ENCODE data around the gene NAB2.

Gene NAB2

DNA sequence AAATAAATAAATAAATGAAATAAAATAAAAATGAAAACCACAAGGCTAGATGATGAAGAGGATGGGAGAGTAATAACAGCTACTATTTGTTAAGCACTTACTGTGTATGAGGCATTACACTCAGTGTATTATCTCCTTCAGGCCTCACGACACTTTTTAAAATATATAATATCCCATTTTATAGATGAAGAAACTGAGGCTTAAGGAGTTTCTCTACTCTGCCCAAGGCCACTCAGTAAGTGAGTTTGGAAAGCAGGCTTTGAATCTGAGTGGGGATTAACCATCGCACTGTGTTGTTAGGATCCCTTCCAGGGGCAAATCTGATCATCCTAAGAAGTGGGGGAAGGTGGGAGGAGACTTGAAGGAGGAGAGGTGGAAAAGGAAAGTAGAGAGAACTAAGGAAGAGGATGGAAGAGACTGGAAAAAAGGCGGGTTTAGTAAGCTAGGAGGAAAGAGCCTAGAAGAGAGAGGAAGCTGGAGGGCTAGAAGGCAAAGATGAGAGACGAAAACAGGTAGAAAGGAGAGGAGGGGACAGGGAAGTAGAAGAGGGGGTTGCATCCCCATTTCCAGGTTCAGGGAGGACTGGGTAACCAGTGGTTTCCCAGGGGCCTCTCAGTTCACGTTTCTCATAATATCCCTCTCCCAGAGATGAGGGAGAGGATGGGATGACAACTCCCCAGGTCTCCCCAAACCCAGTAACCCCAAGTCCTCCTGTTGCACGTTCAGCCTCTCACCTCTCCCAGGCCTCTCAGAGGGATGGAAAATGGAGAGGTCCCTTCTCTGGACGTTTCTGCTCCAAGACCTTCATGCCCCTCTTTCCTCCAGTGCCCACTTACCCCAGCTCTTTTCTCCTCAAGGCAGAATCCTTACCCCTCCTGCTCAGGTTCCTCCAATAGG is 20.5 kb downstream of the NAB2 start:
- DNase-seq (ENCODE audit: low read depth): no peak
- peak overlapping the region; percentile 98 for H3K4me3 ChIP-seq (ENCODE audit: low read depth, low read length)
- TF ChIP-seq, protein P1, sequence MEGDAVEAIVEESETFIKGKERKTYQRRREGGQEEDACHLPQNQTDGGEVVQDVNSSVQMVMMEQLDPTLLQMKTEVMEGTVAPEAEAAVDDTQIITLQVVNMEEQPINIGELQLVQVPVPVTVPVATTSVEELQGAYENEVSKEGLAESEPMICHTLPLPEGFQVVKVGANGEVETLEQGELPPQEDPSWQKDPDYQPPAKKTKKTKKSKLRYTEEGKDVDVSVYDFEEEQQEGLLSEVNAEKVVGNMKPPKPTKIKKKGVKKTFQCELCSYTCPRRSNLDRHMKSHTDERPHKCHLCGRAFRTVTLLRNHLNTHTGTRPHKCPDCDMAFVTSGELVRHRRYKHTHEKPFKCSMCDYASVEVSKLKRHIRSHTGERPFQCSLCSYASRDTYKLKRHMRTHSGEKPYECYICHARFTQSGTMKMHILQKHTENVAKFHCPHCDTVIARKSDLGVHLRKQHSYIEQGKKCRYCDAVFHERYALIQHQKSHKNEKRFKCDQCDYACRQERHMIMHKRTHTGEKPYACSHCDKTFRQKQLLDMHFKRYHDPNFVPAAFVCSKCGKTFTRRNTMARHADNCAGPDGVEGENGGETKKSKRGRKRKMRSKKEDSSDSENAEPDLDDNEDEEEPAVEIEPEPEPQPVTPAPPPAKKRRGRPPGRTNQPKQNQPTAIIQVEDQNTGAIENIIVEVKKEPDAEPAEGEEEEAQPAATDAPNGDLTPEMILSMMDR (IDR thresholded peaks at IDR 0.05; ENCODE audit: low read depth, low read length, missing control alignments): no peak

DNA sequence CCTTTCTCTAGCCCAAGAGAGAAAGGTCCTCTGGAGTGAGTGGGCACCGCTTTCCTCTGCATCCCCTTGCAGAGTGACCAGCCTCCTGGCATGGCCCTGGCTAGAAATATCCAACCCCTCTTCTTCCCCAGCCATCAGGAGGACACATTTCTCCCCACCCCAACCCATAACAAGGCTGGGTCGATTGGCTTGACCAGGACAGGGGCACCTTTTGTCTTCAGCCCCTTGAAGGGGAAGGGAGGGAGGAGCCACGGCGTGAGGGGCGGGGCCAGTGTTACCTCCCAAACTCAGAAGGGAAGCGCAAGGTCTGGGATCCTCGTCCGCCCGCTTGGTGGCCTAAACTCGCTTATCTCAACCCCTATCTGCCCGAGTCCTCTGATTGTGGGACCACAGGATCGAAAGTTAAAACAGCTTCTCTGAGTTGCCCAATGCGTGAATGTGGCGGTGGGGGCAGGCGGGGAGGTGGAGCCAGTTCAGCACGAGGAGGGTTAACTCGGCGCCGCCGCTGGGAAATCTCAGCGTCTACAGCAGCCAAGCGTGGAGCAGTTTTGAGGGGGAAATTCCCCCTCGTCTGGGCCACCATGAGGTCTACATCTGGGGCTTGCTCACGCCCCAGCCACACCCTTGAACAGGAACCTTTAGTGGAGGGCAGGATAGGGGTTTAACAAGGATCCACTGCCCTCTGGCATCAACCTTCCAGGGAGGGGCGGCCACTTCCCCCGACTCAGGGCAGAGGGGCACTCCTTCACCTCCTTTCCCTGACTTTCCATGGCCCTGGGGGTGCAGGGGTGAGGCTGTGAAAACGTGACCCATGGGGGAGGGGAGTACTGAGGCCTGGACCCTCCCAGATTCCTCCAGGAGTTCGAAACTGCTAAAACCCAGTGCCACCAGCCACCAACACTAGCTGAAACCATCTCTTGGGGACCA is 21.5 kb downstream of the NAB2 start:
- TF ChIP-seq, protein P1 (IDR thresholded peaks at IDR 0.05; ENCODE audit: low read depth, low read length, missing control alignments): peak; percentile 11
- H3K4me3 ChIP-seq (ENCODE audit: low read depth, low read length): peak overlapping the region; percentile 98
- DNase-seq (ENCODE audit: low read depth): no peak

DNA sequence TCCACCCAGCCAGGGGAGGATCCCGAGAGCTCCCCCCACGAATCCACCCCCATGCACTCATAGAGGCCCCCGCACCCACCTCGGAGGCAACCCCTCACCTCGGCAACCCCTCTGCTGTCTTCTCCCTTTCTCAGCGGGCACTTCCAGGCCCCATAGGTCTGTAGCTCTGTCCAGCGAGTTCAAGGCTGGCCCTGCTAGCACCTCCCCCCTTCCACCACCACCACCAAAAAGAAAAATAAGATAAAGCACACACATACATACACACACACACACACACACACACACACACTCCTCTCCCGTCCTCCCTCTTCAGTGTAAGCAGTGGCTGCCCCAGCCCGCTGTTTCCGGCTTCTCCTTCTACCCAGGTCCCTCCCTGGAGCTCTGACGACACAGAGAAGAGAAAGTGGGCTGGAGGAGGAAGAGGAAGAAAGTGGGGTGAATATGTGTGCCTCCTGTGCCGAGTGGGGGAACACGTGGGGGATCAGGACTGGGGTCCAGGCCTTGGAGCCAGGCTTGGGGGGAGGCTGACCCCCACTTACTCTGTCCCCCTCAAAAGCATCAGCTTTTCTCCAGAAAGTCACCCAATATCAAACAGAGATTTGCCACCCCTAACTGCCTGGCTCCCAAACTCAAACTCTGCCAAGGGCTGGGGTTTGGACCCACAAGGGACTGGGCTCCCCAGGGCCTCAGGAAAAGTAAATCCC is 22.3 kb downstream of the NAB2 start, which contains the start of gene STAT6:
TSS of gene STAT6 (minus strand) at position 332 of the 704 bp plus-strand sequence. CDS start 3,084 bp downstream, outside the sequence.
- peak; percentile 75 for DNase-seq (ENCODE audit: low read depth)
- TF ChIP-seq, protein P1 (IDR thresholded peaks at IDR 0.05; ENCODE audit: low read depth, low read length, missing control alignments): no peak
- H3K4me3 ChIP-seq (ENCODE audit: low read depth, low read length): peak within 1 kb of the TSS; percentile 98

DNA sequence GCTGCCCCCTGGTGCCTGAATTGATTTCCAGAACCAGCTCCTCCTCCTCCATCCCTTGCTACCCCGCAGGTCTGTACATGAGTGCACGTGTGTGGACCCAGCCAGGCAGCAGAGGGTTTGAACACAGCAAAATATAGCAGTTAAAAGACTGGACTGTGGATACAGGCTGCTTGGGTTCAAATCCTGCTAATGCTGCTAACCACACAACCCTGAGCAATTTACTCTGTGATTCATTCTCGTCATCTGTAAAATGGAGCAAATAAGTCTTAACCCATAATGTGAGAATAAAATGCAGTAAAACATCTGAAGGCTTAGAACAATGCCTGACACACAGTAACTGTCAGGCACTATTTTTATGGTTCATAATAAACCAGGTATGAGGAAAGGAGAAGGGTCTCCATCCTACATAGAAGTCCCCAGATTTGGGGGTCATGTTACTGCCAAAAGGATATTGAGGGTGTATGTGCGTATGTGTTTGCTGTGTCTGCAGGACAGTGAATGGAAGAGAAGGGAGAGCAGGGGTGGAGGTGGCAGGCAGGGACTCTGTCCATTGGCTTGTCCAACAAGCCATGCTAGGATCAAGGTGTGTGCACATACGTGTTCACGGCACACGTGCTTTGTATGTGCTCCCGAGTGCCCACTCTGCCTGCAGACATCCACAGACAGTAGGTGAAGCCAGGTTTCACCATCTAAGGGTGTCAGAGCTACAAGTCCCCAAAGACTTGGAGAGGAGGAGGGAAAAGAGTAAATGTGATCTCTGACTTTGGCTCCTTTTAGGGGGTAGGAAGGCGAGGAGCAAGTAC is 23.8 kb downstream of the NAB2 start:
- TF ChIP-seq, protein P1 (IDR thresholded peaks at IDR 0.05; ENCODE audit: low read depth, low read length, missing control alignments): peak; percentile 81
- H3K4me3 ChIP-seq (ENCODE audit: low read depth, low read length): peak overlapping the region; percentile 98; the same call in 1 of the 2 replicates
- DNase-seq (ENCODE audit: low read depth): no peak

DNA sequence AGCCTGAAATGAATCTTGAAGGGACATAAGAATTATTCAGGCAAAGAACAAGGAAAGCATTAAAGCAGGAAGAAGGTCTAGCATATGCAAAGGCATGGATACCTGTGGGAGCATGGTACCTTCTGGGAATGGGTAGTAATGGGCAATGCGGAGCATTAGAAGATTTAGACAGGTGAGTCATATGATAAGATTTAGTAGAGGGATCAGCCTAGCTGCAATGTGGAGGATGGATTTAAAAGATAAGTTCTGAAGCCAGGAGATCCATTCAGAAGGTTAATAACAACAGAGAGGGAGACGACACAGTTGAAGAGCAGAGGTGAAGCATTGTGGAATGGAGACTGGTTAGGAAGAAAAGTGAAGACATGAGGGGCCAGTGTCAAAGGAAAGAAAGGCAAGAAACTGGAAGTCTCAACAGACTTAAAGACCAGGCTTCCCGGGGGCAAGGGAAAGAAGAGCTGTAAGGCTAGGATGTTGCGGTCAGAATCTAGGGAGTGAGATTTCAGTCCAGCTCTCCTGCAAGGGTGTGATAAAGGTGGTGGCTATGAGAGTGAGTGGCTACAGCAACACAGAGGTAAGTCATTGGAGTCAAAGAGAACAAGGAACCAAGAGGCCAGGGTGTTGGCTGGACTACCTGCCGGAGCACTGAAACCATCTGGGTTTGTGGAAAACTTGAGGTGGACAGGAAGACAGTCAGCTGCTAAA is 27.8 kb downstream of the NAB2 start:
- no peak for DNase-seq (ENCODE audit: low read depth)
- TF ChIP-seq, protein P1 (IDR thresholded peaks at IDR 0.05; ENCODE audit: low read depth, low read length, missing control alignments): no peak

More for the DNA sequence above, 27.8 kb downstream of the NAB2 start:
- H3K4me3 ChIP-seq (ENCODE audit: low read depth, low read length): no peak overlapping the region
